K562 (cell line): Measurements from ENCODE around the gene NUP153. TPM values are rescaled to one million over a fixed set of nuclear protein-coding genes. Genes with fewer than 3 reads are reported as not detected.

ENCODE experiments used
- CBX2 ChIP-seq: fragments of 200-600 bp; sonication (generic); IDR thresholded peaks from one replicate; pipeline ENCODE4 v1.6.1; 2012; ENCODE audit warnings: mild to moderate bottlenecking, low read length, inconsistent platforms; ENCODE audit not compliant: insufficient read depth, poor library complexity, severe bottlenecking
- EP400 ChIP-seq: fragments of 450-650 bp; IDR thresholded peaks from 2 replicates; pipeline ENCODE4 v1.6.1; 2017; ENCODE audit warnings: antibody characterized with exemption, mild to moderate bottlenecking, moderate library complexity
- FOXA3 ChIP-seq, 2 experiments: fragments of 450-650 bp in 1 of 2; sonication (generic) in 1 of 2; formaldehyde crosslinking; IDR thresholded peaks in 1 of 2; conservative IDR thresholded peaks in 1 of 2; 2 replicates each; pipeline versions ENCODE4 v1.4.0 to v1.8.0; 2020 to 2022; ENCODE audit warnings: mild to moderate bottlenecking in 2 of 2, missing genetic modification reagents in 1 of 2
- JUNB ChIP-seq: fragments of 450-650 bp; formaldehyde crosslinking; conservative IDR thresholded peaks from 2 replicates; pipeline ENCODE4 v1.4.0; 2020; ENCODE audit warnings: mild to moderate bottlenecking
- KAT2B ChIP-seq: IDR thresholded peaks from one replicate; pipeline ENCODE4 v1.6.1; 2012; ENCODE audit warnings: low read depth, mild to moderate bottlenecking, control low read depth, inconsistent platforms, low read length, moderate library complexity
- NFATC3 ChIP-seq: fragments of 450-650 bp; IDR thresholded peaks from 2 replicates; pipeline ENCODE4 v1.6.1; 2017; ENCODE audit warnings: mild to moderate bottlenecking
- RNF219 ChIP-seq: fragments of 250-450 bp; sonication (Bioruptor Pico); IDR thresholded peaks from 2 replicates; pipeline ENCODE4 v1.5.0; 2022; ENCODE audit warnings: mild to moderate bottlenecking
- TBL1XR1 ChIP-seq, 2 experiments: IDR thresholded peaks; 2 replicates each; pipeline ENCODE4 v1.6.1; 2012; ENCODE audit warnings: improper control_type of control experiment in 2 of 2, low read length in 2 of 2, mild to moderate bottlenecking in 1 of 2
- ZNF444 ChIP-seq: fragments of 250-450 bp; sonication (Bioruptor Pico); IDR thresholded peaks from 2 replicates; pipeline ENCODE4 v1.4.0; 2020; ENCODE audit warnings: mild to moderate bottlenecking, moderate library complexity
- ZNF592 ChIP-seq: fragments of 450-650 bp; IDR thresholded peaks from 2 replicates; pipeline ENCODE4 v1.6.1; 2017; ENCODE audit warnings: antibody characterized with exemption, mild to moderate bottlenecking
- ZNF780A ChIP-seq: fragments of 250-450 bp; sonication (Bioruptor Pico); IDR thresholded peaks from 2 replicates; pipeline ENCODE4 v1.5.0; 2021; ENCODE audit warnings: mild to moderate bottlenecking
- polyA plus RNA-seq, 8 experiments: library from polyadenylated mRNA; depleted of rRNA in 4 of 8; stranded (reverse) in 5 of 8; unstranded in 3 of 8; fragments of >200 nt; fragmentation: Nextera tagmentation in 2 of 8; fragmentation: Illumina TruSeq in 1 of 8; extraction: Ambion mirVana in 2 of 8; extraction: Trizol in 1 of 8; gene quantifications; 2 replicates each; pipeline versions ENCODE4 v1.2.1 to v1.2.3, GENCODE V29; 2011 to 2014; ENCODE audit warnings: inconsistent platforms in 1 of 8, missing spikeins in 1 of 8
- total RNA-seq, 7 experiments: library from RNA; depleted of rRNA in 6 of 7; stranded (reverse); fragments of >200 nt in 6 of 7; fragmentation: Illumina TruSeq in 2 of 7; extraction: Trizol in 2 of 7; gene quantifications; 2 replicates each; pipeline versions ENCODE4 v1.2.1 to v1.2.3, GENCODE V29; 2011 to 2021; ENCODE audit warnings: low replicate concordance in 1 of 7

Gene NUP153
- total and polyA plus RNA-seq, 9 of the 15 experiments (the other 6 are each of a cell fraction or from before 2014, with no cell fraction given) = 21.9 to 110 (median 84.8) TPM

DNA sequence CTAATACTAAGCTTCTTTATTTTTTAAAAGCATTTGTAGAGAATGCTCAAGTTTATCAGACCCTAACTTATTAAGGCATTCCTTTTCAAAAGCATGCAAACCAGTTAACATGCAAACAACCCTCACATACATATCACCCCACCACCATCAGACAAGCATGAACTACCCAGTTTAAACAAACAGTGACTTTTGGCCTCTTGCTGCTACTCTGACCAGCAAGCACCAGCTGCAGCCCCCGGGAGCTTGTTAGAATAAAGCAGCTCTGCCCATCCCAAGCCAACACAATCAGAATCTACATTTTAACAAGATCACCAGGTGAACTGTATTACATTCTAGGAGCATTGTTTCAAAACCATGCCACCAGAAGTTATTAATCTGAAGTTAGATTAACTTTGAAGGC is 5.9 kb upstream of the NUP153 start (continued):
- TF ChIP-seq EP400 (no peak; the same call in 1 of the 2 replicates), RNF219 (no peak), ZNF592 (0 out of 2 replicates have a peak, but pooled peaks have one; percentile 19), NFATC3 (no peak), TBL1XR1 (IDR thresholded peaks at IDR 0.05; ENCODE audit: low read length in 2 of 2) (0 out of 4 replicates have a peak, but pooled peaks of 1 of the 2 experiments have one; percentile 34), FOXA3 (CRISPR knock-in tag; conservative IDR thresholded peaks at IDR 0.05 in 1 of 2, IDR thresholded peaks at IDR 0.05 in 1 of 2) (peak in 1 of 2 experiments; percentile 21; a peak in 1 of 4 replicates), CBX2 (no peak), ZNF780A (CRISPR knock-in tag) (no peak), KAT2B (no peak), JUNB (CRISPR knock-in tag) (no peak), ZNF444 (no peak)
